ENCODE data around the gene MMEL1. TPM values are rescaled to one million over a fixed set of nuclear protein-coding genes. Genes with fewer than 3 reads are reported as not detected.

MMEL1 gene
- total RNA-seq, 1 experiment from 2014 or later: not detected

- Histone ChIP-seq H3K9me3 (replicated peaks) (no peaks in the 10 kb centered on the region), H3K4me3 (no peak overlapping the region), H3K36me3 (no peaks in the 10 kb centered on the region), H3K27me3 (peaks cover 12% of the 10 kb centered on the region), H3K27ac (no peak overlapping the region), H3K4me1 (peaks cover 5% of the 10 kb centered on the region; the same call in 1 of the 2 replicates)
- DNase-seq: no peak
Measured at GRCh38 chr1:2595261-2595811, 37.5 kb downstream of the MMEL1 start.

DNA sequence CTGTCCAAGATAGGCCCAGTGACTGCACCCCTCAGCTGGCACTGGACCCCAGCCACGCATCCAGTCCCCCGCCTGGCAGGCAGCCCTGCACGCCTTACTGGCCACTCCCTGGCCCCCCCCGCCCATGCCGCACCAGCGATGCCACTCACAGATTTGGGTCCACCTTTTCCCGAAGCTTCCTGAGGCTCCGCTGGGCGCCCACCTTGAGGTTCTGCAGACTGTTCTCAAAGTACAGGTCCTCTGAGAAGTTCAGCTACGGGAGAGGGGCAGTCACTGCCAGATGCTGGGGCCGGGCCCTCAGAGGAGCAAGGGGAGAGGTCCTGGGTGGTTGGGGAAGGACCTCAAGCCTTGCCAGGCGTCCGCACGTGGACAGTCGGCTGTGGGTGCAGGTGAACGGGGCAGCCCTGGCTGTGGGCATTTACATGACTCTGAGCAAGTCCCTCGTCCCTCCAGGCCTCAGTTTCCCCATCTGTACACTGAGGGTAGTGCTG lies 38.1 kb downstream of the MMEL1 start:
- Histone ChIP-seq H3K27me3 (peaks cover 12% of the 10 kb centered on the region), H3K36me3 (no peaks in the 10 kb centered on the region), H3K27ac (no peak overlapping the region), H3K9me3 (replicated peaks) (no peaks in the 10 kb centered on the region), H3K4me1 (peaks cover 5% of the 10 kb centered on the region; the same call in 1 of the 2 replicates), H3K4me3 (no peak overlapping the region)
- DNase-seq: no peak

DNA sequence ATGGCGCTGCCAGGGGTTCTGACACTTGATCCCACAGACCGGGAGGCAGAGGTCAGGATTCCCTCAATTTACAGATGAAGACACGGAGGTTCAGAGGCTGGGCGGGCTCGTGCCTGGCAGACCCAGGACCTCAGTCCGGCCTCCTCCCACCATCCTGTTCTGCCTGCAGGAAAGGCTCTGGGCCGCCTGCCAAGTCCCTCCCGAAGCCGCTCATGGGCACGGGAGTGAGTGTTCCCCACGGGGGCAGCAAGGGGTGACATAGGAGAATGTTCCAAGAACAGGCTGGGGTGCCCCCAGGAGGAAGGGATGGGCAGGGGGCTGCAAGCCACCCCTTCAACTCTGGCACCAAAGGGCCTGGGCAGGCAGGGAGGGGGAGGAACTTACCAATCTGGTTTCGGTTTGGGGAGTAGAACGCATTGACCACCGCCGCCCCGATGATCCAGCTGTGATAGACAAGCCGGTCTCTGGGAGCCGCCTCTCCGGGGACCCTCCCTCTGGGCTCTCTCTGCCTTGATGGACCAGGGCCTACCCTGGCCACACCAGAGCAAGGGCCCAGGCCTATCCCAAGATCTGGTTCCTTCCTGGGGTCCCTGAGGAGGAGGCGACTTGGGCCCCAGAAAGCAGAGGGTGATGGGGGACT lies 38.7 kb downstream of the MMEL1 start:
- peaks cover 5% of the 10 kb centered on the region; the same call in 1 of the 2 replicates for H3K4me1 ChIP-seq
- peak; percentile 43 to 52 for DNase-seq
- H3K27ac ChIP-seq: no peak overlapping the region
- H3K4me3 ChIP-seq: no peak overlapping the region
- no peaks in the 10 kb centered on the region for H3K36me3 ChIP-seq
- no peaks in the 10 kb centered on the region for H3K9me3 ChIP-seq (replicated peaks)
- peaks cover 12% of the 10 kb centered on the region for H3K27me3 ChIP-seq

GRCh38 chr1:2593251-2593878 lies 39.5 kb downstream of the MMEL1 start:
- H3K4me1 ChIP-seq: peaks cover 5% of the 10 kb centered on the region; the same call in 1 of the 2 replicates
- H3K4me3 ChIP-seq: no peak overlapping the region
- H3K36me3 ChIP-seq: no peaks in the 10 kb centered on the region
- H3K9me3 ChIP-seq (replicated peaks): no peaks in the 10 kb centered on the region
- H3K27me3 ChIP-seq: peaks cover 12% of the 10 kb centered on the region
- no peak overlapping the region for H3K27ac ChIP-seq
- DNase-seq: no peak

- Histone ChIP-seq H3K4me3 (no peak overlapping the region), H3K4me1 (peaks cover 5% of the 10 kb centered on the region; the same call in 1 of the 2 replicates), H3K9me3 (replicated peaks) (no peaks in the 10 kb centered on the region), H3K27me3 (peaks cover 8% of the 10 kb centered on the region), H3K36me3 (no peaks in the 10 kb centered on the region), H3K27ac (no peak overlapping the region)
- DNase-seq: no peak
Measured at GRCh38 chr1:2592672-2593071, 40.1 kb downstream of the MMEL1 start.

- Histone ChIP-seq H3K4me3 (no peak overlapping the region), H3K36me3 (no peaks in the 10 kb centered on the region), H3K4me1 (no peaks in the 10 kb centered on the region), H3K27ac (no peak overlapping the region), H3K9me3 (replicated peaks) (no peaks in the 10 kb centered on the region), H3K27me3 (no peaks in the 10 kb centered on the region; the same call in 1 of the 2 replicates)
- no peak for DNase-seq
Measured at GRCh38 chr1:2591581-2592261, 41.1 kb downstream of the MMEL1 start.

- no peak for DNase-seq
- H3K27me3 ChIP-seq: no peaks in the 10 kb centered on the region
- no peaks in the 10 kb centered on the region for H3K4me1 ChIP-seq
- H3K27ac ChIP-seq: no peak overlapping the region
- no peaks in the 10 kb centered on the region for H3K9me3 ChIP-seq (replicated peaks)
- H3K36me3 ChIP-seq: no peaks in the 10 kb centered on the region
- no peak overlapping the region for H3K4me3 ChIP-seq
Measured at GRCh38 chr1:2591233-2591580, 41.6 kb downstream of the MMEL1 start.

- Histone ChIP-seq H3K9me3 (replicated peaks) (no peaks in the 10 kb centered on the region), H3K4me1 (no peaks in the 10 kb centered on the region), H3K4me3 (no peak overlapping the region), H3K36me3 (no peaks in the 10 kb centered on the region), H3K27ac (no peak overlapping the region), H3K27me3 (no peaks in the 10 kb centered on the region)
- DNase-seq: peak in 1 of 2 experiments; percentile 2
Measured at GRCh38 chr1:2590233-2591141, 42.3 kb downstream of the MMEL1 start.

- Histone ChIP-seq H3K4me3 (no peak overlapping the region), H3K27ac (no peak overlapping the region), H3K36me3 (no peaks in the 10 kb centered on the region), H3K9me3 (replicated peaks) (no peaks in the 10 kb centered on the region), H3K27me3 (no peaks in the 10 kb centered on the region), H3K4me1 (no peaks in the 10 kb centered on the region)
- peak in 1 of 2 experiments; percentile 5 for DNase-seq
Measured at GRCh38 chr1:2589431-2590232, 43.2 kb downstream of the MMEL1 start.

DNA sequence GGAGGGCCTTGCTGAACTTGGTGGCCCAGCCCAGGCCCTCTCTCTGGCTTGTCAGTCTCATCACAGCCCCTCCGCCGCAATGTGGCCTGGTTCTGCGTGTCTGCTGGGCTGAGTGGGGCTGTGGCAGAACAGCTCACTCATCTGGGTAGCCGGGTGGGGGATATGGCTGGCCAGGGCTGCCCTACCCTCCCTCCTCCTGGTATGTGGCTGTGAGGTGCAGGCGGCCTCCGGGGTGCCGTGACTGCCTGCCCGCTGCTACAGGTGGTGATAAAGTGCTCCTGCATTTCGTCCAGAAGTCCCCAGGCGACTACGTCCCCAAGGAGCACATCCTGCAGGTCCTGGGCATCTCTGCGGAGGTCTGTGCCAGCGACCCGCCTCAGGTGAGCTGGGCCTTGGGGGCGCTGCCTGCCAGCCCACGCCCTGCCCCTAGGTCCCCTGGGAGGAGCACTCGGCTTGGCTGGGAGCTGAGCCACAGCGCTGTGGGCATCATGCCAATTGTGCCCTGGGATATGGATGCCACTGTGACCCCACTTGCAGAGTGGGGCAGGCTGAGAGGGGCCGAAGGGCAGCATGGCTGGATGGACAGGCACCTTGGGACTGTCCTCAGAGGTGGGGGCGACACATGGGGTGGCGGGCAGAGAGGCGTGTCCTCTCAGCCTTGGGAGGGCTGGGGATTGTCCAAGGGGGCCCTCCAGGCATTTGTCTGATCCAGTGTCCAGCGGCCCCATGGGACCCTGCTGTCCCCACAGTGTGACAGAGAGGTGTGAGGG lies 44.0 kb downstream of the MMEL1 start:
- Histone ChIP-seq H3K36me3 (no peaks in the 10 kb centered on the region), H3K4me1 (no peaks in the 10 kb centered on the region), H3K4me3 (no peak overlapping the region), H3K27me3 (no peaks in the 10 kb centered on the region), H3K9me3 (replicated peaks) (no peaks in the 10 kb centered on the region), H3K27ac (no peak overlapping the region)
- DNase-seq: no peak

GRCh38 chr1:2587860-2588571 lies 44.8 kb downstream of the MMEL1 start:
- H3K4me1 ChIP-seq: no peaks in the 10 kb centered on the region
- H3K4me3 ChIP-seq: no peak overlapping the region; the same call in 1 of the 2 replicates
- no peaks in the 10 kb centered on the region for H3K9me3 ChIP-seq (replicated peaks)
- no peak for DNase-seq
- no peaks in the 10 kb centered on the region for H3K36me3 ChIP-seq
- no peaks in the 10 kb centered on the region for H3K27me3 ChIP-seq
- H3K27ac ChIP-seq: no peak overlapping the region

DNA sequence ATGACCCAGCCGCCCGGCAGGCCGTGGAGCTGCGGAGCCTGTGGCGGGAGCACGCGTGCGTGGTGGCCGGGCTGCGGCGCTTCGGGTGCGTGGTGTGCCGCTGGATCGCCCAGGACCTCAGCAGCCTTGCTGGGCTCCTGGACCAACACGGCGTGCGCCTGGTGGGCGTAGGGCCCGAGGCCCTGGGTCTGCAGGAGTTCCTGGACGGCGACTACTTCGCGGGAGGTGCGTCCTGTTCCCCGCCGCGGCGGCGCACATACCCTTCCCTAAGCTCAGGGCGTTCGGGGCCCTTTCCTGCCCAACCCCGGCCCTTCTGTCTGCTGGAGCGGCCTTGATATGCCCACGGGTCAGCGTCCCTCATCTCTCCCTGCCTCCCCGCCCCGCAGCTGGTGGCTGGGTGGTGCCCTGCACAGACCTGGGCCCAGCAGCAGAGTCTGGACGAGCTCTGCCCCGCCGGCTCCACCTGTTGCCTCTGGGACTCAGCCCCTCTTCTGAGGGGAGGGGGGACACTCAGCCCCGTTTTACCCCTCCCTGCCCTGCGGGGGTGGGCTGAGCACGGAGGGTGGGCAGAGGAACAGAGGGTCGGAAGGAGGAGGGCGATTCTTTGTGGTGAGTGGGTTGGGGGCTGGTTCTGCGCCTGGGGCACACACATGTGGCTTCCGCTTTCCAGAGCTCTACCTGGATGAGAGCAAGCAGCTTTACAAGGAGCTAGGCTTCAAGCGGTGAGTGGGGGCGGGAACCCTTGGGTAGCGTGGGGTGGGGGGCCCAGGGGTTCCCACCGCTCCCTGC lies 45.6 kb downstream of the MMEL1 start:
- no peaks in the 10 kb centered on the region for H3K4me1 ChIP-seq
- peak overlapping the region; percentile 84 for H3K4me3 ChIP-seq
- H3K36me3 ChIP-seq: no peaks in the 10 kb centered on the region
- peak in 1 of 2 experiments; percentile 50 for DNase-seq
- no peaks in the 10 kb centered on the region for H3K27me3 ChIP-seq
- H3K27ac ChIP-seq: no peak overlapping the region; the same call in 1 of the 2 replicates
- H3K9me3 ChIP-seq (replicated peaks): no peaks in the 10 kb centered on the region
